ENCODE measurements around the gene CCDC18. TPM values are rescaled to one million over a fixed set of nuclear protein-coding genes. Genes with fewer than 3 reads are reported as not detected.

CCDC18 gene
- total RNA-seq, 1 experiment from 2014 or later, result 23.0 TPM

DNA sequence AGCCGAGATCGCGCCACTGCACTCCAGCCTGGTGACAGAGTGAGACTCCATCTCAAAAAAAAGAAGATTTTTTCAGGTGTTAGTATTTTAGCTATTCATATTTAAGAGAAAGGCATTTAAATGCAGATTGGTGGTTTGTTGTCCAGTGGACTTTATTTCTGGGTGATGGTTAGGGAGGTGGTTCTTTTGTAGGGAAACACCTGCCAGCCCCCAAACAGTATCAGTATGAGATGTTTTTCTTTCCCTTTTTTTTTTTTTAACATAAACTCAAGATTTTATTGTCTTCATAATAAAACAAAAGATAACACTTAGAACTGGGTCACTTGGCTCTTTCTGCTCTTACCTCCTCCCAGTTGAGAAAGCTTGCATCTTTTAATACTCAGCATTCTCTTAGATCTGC is 9.9 kb downstream of the CCDC18 start (continued):
- TF ChIP-seq, protein P1, sequence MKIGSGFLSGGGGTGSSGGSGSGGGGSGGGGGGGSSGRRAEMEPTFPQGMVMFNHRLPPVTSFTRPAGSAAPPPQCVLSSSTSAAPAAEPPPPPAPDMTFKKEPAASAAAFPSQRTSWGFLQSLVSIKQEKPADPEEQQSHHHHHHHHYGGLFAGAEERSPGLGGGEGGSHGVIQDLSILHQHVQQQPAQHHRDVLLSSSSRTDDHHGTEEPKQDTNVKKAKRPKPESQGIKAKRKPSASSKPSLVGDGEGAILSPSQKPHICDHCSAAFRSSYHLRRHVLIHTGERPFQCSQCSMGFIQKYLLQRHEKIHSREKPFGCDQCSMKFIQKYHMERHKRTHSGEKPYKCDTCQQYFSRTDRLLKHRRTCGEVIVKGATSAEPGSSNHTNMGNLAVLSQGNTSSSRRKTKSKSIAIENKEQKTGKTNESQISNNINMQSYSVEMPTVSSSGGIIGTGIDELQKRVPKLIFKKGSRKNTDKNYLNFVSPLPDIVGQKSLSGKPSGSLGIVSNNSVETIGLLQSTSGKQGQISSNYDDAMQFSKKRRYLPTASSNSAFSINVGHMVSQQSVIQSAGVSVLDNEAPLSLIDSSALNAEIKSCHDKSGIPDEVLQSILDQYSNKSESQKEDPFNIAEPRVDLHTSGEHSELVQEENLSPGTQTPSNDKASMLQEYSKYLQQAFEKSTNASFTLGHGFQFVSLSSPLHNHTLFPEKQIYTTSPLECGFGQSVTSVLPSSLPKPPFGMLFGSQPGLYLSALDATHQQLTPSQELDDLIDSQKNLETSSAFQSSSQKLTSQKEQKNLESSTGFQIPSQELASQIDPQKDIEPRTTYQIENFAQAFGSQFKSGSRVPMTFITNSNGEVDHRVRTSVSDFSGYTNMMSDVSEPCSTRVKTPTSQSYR (CRISPR knock-in tag; IDR thresholded peaks at IDR 0.05), result no peak

DNA sequence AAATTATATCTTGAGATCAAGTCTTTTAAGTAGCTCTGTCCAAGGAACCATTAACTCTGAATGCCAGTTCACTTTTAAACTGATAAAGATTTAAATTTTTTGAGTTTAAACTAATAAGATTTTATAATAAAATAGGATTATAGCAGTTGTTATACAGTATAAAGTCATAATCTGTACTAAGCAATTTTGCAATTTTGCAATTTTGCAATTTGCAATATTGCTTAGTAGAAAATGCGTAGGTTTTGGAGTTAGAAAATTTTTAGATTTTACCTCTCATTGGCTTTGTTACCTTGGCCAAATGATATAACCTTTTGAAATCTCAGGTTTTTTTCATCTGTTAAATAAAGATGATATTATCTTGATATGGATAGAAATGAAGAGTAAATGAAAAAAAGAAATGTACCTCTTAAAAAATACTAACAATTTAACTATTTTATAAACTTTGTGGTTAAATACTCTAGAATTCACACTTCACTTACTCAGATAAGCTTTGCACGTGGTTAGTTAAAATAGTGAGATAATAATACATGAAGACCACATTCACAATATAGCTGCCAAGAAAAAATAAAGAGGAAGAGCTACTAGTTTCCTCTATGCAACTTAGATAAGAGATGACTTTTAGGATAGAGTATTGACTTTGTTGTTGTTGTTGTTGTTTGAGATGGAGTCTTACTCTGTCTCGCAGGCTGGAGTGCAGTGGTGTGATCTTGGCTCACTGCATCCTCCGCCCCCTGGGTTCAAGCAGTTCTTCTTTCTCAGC is 13.9 kb downstream of the CCDC18 start:
- ChIA-PET CTCF (no interaction called here), POLR2A (interaction anchor here (0.6 kb wide), 1 partner anchor 232 kb away, joined by 4 read pairs; no protein-coding TSS in a partner anchor)
- H3K36me3 Mint-ChIP-seq, result peaks cover 42% of the 10 kb centered on the region
- H3K27ac Mint-ChIP-seq, result no peak overlapping the region
- ATAC-seq (no peak), DNase-seq (ENCODE audit: low spot score) (no peak)
- H3K4me3 Mint-ChIP-seq, result no peak overlapping the region
- no peaks in the 10 kb centered on the region for H3K27me3 Mint-ChIP-seq (ENCODE audit: low read depth)
- TF ChIP-seq ZNF671 (CRISPR knock-in tag; IDR thresholded peaks at IDR 0.05) (no peak), SP1 (CRISPR knock-in tag; conservative IDR thresholded peaks at IDR 0.05) (no peak), ELF4 (CRISPR knock-in tag; IDR thresholded peaks at IDR 0.05; ENCODE audit: low read depth) (no peak), CREB1 (CRISPR knock-in tag; IDR thresholded peaks at IDR 0.05) (no peak), CBFB (CRISPR knock-in tag; IDR thresholded peaks at IDR 0.05; ENCODE audit: low read depth) (no peak), ZNF396 (CRISPR knock-in tag; IDR thresholded peaks at IDR 0.05; ENCODE audit: borderline replicate concordance) (no peak), PRRX2 (CRISPR knock-in tag; IDR thresholded peaks at IDR 0.05) (no peak)
- TF ChIP-seq, protein P2, sequence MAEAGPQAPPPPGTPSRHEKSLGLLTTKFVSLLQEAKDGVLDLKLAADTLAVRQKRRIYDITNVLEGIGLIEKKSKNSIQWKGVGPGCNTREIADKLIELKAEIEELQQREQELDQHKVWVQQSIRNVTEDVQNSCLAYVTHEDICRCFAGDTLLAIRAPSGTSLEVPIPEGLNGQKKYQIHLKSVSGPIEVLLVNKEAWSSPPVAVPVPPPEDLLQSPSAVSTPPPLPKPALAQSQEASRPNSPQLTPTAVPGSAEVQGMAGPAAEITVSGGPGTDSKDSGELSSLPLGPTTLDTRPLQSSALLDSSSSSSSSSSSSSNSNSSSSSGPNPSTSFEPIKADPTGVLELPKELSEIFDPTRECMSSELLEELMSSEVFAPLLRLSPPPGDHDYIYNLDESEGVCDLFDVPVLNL (CRISPR knock-in tag; IDR thresholded peaks at IDR 0.05; ENCODE audit: borderline replicate concordance, low read depth), result no peak
- H3K9me3 Mint-ChIP-seq, result peaks cover 9% of the 10 kb centered on the region
- no peaks in the 10 kb centered on the region for H3K4me1 Mint-ChIP-seq

DNA sequence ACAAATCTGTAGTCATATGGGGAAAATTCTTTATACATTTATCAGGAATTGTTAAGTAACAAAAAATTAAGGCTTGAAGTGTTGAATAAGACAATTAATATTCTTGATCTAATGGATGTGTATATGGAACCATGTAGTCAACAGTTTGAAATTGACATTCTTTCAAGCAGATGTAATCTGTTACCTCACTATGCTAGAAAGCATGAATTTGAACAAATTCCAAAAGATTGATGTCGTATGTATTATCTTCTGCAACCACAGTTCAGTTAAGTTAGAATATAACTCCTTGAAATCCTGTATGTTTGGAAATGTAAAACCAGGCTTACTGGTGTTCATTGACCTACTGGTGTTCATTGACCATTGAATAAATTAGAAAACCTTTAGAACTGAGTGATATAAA is 16.1 kb downstream of the CCDC18 start:
- H3K27me3 Mint-ChIP-seq (ENCODE audit: low read depth), result no peaks in the 10 kb centered on the region
- peaks cover 9% of the 10 kb centered on the region for H3K9me3 Mint-ChIP-seq
- ATAC-seq, result no peak
- ChIA-PET CTCF (no interaction called here), POLR2A (no interaction called here)
- H3K27ac Mint-ChIP-seq, result no peak overlapping the region
- DNase-seq (ENCODE audit: low spot score), result no peak
- H3K4me1 Mint-ChIP-seq, result no peaks in the 10 kb centered on the region
- TF ChIP-seq, protein P3, sequence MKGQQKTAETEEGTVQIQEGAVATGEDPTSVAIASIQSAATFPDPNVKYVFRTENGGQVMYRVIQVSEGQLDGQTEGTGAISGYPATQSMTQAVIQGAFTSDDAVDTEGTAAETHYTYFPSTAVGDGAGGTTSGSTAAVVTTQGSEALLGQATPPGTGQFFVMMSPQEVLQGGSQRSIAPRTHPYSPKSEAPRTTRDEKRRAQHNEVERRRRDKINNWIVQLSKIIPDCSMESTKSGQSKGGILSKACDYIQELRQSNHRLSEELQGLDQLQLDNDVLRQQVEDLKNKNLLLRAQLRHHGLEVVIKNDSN (CRISPR knock-in tag; IDR thresholded peaks at IDR 0.05), result no peak
- TF ChIP-seq HMGA2 (CRISPR knock-in tag; IDR thresholded peaks at IDR 0.05), result no peak
- TF ChIP-seq, protein P4, sequence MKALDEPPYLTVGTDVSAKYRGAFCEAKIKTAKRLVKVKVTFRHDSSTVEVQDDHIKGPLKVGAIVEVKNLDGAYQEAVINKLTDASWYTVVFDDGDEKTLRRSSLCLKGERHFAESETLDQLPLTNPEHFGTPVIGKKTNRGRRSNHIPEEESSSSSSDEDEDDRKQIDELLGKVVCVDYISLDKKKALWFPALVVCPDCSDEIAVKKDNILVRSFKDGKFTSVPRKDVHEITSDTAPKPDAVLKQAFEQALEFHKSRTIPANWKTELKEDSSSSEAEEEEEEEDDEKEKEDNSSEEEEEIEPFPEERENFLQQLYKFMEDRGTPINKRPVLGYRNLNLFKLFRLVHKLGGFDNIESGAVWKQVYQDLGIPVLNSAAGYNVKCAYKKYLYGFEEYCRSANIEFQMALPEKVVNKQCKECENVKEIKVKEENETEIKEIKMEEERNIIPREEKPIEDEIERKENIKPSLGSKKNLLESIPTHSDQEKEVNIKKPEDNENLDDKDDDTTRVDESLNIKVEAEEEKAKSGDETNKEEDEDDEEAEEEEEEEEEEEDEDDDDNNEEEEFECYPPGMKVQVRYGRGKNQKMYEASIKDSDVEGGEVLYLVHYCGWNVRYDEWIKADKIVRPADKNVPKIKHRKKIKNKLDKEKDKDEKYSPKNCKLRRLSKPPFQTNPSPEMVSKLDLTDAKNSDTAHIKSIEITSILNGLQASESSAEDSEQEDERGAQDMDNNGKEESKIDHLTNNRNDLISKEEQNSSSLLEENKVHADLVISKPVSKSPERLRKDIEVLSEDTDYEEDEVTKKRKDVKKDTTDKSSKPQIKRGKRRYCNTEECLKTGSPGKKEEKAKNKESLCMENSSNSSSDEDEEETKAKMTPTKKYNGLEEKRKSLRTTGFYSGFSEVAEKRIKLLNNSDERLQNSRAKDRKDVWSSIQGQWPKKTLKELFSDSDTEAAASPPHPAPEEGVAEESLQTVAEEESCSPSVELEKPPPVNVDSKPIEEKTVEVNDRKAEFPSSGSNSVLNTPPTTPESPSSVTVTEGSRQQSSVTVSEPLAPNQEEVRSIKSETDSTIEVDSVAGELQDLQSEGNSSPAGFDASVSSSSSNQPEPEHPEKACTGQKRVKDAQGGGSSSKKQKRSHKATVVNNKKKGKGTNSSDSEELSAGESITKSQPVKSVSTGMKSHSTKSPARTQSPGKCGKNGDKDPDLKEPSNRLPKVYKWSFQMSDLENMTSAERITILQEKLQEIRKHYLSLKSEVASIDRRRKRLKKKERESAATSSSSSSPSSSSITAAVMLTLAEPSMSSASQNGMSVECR (CRISPR knock-in tag; IDR thresholded peaks at IDR 0.05; ENCODE audit: borderline replicate concordance), result no peak
- H3K36me3 Mint-ChIP-seq, result peaks cover 39% of the 10 kb centered on the region
- no peak overlapping the region for H3K4me3 Mint-ChIP-seq

Measured in WTC11 (cell line).